Activated gamma-delta T cell (primary cell): ENCODE data around the gene EVA1A.
"Not testable (repeated sequence)": the region's sequence is repeated elsewhere in the genome, so short reads cannot be mapped to it uniquely, and the experiment has no call there.

Experiments used
- DNase-seq: peaks from one replicate; lab custom pipeline; 2025; lab: John Stamatoyannopoulos, UW

Gene EVA1A

GRCh38 chr2:75516378-75517360 lies 44.1 kb downstream of the EVA1A start:
- DNase-seq: no peak

- DNase-seq: no peak
Observed at GRCh38 chr2:75515584-75516368, 45.0 kb downstream of the EVA1A start.

- DNase-seq: no peak
Observed at GRCh38 chr2:75513616-75514170, 47.0 kb downstream of the EVA1A start.

- no peak for DNase-seq
Observed at GRCh38 chr2:75512455-75513212, 48.1 kb downstream of the EVA1A start.

GRCh38 chr2:75506101-75506697 lies 54.5 kb downstream of the EVA1A start:
- no peak for DNase-seq

- DNase-seq: no peak
Observed at GRCh38 chr2:75505012-75505411, 55.7 kb downstream of the EVA1A start.

- no peak for DNase-seq
Observed at GRCh38 chr2:75503048-75503607, 57.6 kb downstream of the EVA1A start.

- DNase-seq: no peak
Observed at GRCh38 chr2:75500633-75501032, 60.1 kb downstream of the EVA1A start.

GRCh38 chr2:75499534-75499933 lies 61.2 kb downstream of the EVA1A start:
- no peak for DNase-seq

- DNase-seq: no peak
Observed at GRCh38 chr2:75498907-75499306, 61.8 kb downstream of the EVA1A start.

- DNase-seq: no peak
Observed at GRCh38 chr2:75497256-75497655, 63.5 kb downstream of the EVA1A start.

GRCh38 chr2:75495862-75496261 lies 64.9 kb downstream of the EVA1A start:
- DNase-seq: no peak

GRCh38 chr2:75494137-75494769 lies 66.5 kb downstream of the EVA1A start:
- no peak for DNase-seq

- DNase-seq: no peak
Observed at GRCh38 chr2:75493230-75493629, 67.5 kb downstream of the EVA1A start.

- DNase-seq: no peak
Observed at GRCh38 chr2:75491129-75491753, 69.5 kb downstream of the EVA1A start.

GRCh38 chr2:75489721-75490120 lies 71.0 kb downstream of the EVA1A start:
- DNase-seq: no peak

GRCh38 chr2:75488157-75488556 lies 72.6 kb downstream of the EVA1A start:
- no peak for DNase-seq

- DNase-seq: not testable (repeated sequence)
Observed at GRCh38 chr2:75486735-75487134, 74.0 kb downstream of the EVA1A start.

- DNase-seq: no peak
Observed at GRCh38 chr2:75484840-75485239, 75.9 kb downstream of the EVA1A start.

GRCh38 chr2:75483878-75484277 lies 76.9 kb downstream of the EVA1A start:
- no peak for DNase-seq
